GM21423 (cell line): Measurements from ENCODE around the gene EVL.

Source experiments
- ATAC-seq: cut with Tn5 transposase; IDR thresholded peaks from one replicate; pipeline ENCODE4 v1.9.1; 2021; ENCODE audit warnings: mild to moderate bottlenecking, moderate library complexity; ENCODE audit not compliant: unreplicated experiment

Gene EVL

DNA sequence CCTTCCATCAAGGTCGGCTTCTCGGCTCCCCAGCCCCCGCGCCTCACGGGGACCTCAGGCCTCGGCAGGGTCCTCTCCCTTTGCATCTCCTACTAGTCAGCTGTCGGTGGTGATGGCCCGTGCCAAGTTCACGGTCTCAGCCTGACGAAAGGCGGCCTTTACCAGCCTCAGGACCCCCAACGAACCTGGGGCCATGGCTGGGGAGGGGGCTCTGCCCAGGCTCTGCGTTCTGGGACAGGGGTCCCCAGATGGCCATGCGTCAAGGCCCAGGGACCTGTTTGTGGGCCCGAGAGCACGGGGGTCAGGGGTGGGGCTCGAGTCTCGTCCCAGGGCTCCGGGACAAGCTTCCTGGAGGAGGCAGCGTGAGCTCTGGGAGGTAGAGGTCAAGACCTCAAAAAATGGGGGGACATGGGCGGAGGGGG lies 127.0 kb downstream of the EVL start:
- ATAC-seq, result no peak

DNA sequence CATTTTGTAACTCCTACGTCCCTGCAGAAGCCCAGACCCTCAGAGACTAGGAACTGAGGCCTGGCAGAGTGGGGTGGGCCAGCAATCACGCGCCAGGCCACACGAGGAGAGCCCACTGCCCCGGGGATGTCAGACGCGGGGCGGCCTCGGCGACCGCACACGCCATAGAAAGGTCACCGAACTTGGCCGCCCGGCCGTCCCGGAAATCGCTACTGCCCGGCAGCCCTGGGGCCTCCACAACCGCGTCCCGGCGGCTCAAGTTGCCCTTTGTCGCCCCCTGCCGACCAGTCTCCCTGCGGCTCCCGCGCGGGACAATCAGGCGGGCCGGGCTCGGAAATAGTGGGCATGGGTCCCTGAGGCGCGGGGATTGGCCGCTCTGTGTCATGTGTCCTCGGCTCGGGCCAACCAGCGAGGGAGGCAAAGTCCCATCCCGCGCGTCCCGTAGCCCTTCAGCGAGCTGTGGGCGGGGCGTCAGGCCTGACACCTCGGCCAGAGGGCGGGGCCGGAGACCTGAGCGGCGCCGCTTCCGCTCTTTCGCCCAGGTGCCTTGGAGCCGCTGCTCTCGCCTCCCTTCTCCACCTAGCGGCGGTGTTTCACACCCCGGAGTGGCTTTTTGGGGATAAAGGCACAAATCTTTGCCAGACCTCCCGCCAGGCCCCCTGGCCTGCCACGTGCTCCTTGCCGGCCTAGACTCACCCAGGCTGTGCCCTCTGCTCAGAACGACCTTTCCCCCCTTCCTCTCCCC lies 127.6 kb downstream of the EVL start:
- ATAC-seq, result peak; percentile 99
